Epithelial cell of umbilical artery (primary cell): ENCODE data around the gene THAP5. TPM values are rescaled to one million over a fixed set of nuclear protein-coding genes. Genes with fewer than 3 reads are reported as not detected.

Experiments
- total RNA-seq: library from RNA; depleted of rRNA; stranded (reverse); fragments of >200 nt; gene quantifications from 2 replicates; pipeline ENCODE4 v1.2.3, GENCODE V29; 2014

Gene THAP5, protein sequence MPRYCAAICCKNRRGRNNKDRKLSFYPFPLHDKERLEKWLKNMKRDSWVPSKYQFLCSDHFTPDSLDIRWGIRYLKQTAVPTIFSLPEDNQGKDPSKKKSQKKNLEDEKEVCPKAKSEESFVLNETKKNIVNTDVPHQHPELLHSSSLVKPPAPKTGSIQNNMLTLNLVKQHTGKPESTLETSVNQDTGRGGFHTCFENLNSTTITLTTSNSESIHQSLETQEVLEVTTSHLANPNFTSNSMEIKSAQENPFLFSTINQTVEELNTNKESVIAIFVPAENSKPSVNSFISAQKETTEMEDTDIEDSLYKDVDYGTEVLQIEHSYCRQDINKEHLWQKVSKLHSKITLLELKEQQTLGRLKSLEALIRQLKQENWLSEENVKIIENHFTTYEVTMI
- 12.7 and 23.4 TPM in 2 replicates for total RNA-seq

GRCh38 chr7:108569381-108570145 is at the start of gene THAP5, which contains the start of gene DNAJB9:
THAP5 (minus strand) TSS chr7:108569706; CDS start chr7:108569569, 137 bp downstream.
DNAJB9 (plus strand) TSS chr7:108569874; CDS start chr7:108571727, 1,853 bp downstream.

DNA sequence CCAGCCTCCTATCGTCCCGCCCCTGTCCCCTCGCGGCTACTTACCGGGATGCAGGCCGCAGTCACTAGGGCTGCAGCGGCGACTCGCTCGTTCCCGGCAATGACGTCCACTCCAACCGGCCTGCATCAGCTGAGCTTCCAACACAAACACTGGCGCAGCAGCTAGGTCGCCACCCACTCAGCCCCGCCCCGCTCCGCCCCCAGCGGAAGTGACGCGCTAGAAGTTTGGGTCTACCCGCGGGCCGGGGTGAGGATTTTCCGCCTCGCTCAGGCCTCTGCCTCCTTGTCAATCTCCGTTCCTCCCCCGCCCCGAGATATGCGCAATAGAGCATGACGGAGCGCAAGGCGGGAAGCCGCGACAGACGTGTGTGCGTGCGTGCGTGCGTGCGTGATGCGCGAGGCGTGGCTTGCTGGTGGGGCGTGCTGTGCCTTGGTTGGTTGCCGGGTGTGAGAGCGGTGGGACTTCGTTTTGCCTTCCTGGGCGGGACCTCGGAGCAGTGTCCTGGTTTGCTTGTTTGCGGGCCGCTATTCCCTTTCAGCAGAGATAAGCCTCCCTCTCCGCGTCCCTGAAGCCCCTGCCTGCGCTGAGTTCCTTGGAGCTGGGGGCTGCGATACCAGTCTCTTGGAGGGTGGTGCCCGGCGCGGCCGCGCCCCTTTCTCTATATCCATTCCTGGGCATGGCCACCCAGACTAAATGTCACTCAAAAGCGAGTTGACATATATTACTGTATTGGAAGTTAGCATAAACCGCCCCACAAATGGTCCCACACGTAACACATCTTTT is 43.3 kb downstream of the THAP5 start, which contains the start of gene PNPLA8:
TSS of gene PNPLA8 (minus strand) at position 151 of the 783 bp plus-strand sequence. CDS start 10,644 bp downstream, outside the sequence.

Other genes starting within 250 kb of the THAP5 start
- gene NRCAM, start 113.3 kb downstream of the THAP5 start, total RNA-seq: 31.9 and 32.8 TPM in 2 replicates
- gene PNPLA8, start 43.6 kb downstream of the THAP5 start, total RNA-seq: 25.7 and 33.6 TPM in 2 replicates
- 29.2 and 56.8 TPM in 2 replicates for gene DNAJB9, start 168 bp upstream of the THAP5 start, total RNA-seq